HL-60 (cell line): Measurements from ENCODE around the gene NR5A2.
A peak's percentile ranks its signal among the peaks of the same experiment; 100 is the strongest.

Experiments used
- POLR2AphosphoS5 ChIP-seq: IDR thresholded peaks from 2 replicates; pipeline ENCODE4 v1.6.1; 2012; ENCODE audit warnings: low read depth
- SPI1 ChIP-seq: IDR thresholded peaks from 2 replicates; pipeline ENCODE4 v1.6.1; 2012; ENCODE audit warnings: low read depth, mild to moderate bottlenecking, borderline replicate concordance
- TF ChIP-seq, protein P1 (sequence below): IDR thresholded peaks from one replicate; pipeline ENCODE4 v1.5.1; 2011; ENCODE audit warnings: low read length, control low read depth, inconsistent platforms; ENCODE audit not compliant: insufficient read depth

DNA sequence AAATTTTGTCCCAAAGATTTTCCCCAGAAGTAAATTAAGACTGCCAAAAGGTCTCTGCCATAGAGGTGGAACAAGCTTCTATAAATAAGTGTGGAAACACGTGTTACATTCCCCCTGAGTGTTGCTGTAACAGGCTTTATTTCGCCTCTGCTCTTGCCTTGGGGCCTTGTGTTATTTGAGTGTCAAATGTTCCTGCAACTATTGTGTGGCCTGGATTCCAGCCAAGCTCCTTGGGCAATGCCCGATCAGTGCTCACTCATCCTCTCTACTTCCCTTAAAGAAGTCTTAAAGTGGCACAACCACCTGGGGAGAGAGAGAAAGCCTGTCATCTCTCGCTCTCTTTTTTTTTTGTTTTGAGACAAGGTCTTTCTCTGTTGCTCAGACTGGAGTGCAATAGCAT, 156.7 kb downstream of the NR5A2 start:
- TF ChIP-seq, protein P1, sequence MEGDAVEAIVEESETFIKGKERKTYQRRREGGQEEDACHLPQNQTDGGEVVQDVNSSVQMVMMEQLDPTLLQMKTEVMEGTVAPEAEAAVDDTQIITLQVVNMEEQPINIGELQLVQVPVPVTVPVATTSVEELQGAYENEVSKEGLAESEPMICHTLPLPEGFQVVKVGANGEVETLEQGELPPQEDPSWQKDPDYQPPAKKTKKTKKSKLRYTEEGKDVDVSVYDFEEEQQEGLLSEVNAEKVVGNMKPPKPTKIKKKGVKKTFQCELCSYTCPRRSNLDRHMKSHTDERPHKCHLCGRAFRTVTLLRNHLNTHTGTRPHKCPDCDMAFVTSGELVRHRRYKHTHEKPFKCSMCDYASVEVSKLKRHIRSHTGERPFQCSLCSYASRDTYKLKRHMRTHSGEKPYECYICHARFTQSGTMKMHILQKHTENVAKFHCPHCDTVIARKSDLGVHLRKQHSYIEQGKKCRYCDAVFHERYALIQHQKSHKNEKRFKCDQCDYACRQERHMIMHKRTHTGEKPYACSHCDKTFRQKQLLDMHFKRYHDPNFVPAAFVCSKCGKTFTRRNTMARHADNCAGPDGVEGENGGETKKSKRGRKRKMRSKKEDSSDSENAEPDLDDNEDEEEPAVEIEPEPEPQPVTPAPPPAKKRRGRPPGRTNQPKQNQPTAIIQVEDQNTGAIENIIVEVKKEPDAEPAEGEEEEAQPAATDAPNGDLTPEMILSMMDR: no peak
- peak; percentile 95 for TF ChIP-seq POLR2AphosphoS5
- TF ChIP-seq SPI1: peak; percentile 21; the same call in 1 of the 2 replicates
